Suprapubic skin (tissue), 4 donors: ENCODE results near the gene ZDHHC14. TPM values are rescaled to one million over a fixed set of nuclear protein-coding genes. Genes with fewer than 3 reads are reported as not detected.

Experiments used
- DNase-seq, 2 donors: peaks; one replicate each; pipeline ENCODE4 v3.0.0-alpha.2; 2019; ENCODE audit warnings: low spot score in 2 of 2
- H3K27ac ChIP-seq: fragments of 200-600 bp; sonication (generic); one replicate; pipeline ENCODE4 v1.5.1; 2019
- H3K27me3 ChIP-seq: fragments of 200-600 bp; sonication (generic); one replicate; pipeline ENCODE4 v1.5.1; 2019
- H3K36me3 ChIP-seq: fragments of 200-600 bp; sonication (generic); one replicate; pipeline ENCODE4 v1.5.1; 2019
- H3K4me1 ChIP-seq: fragments of 200-600 bp; sonication (generic); one replicate; pipeline ENCODE4 v1.5.1; 2019
- H3K4me3 ChIP-seq: fragments of 200-600 bp; sonication (generic); one replicate; pipeline ENCODE4 v1.5.1; 2019; ENCODE audit warnings: mild to moderate bottlenecking
- H3K9me3 ChIP-seq: fragments of 200-600 bp; sonication (generic); one replicate; pipeline ENCODE4 v1.5.1; 2019
- CTCF ChIP-seq, 2 donors: fragments of 200-600 bp in 1 of 2; fragments of 450-650 bp in 1 of 2; sonication (generic) in 1 of 2; IDR thresholded peaks; one replicate each; pipeline ENCODE4 v1.5.1; 2016 to 2019; ENCODE audit warnings: antibody characterized with exemption in 2 of 2, mild to moderate bottlenecking in 1 of 2, moderate library complexity in 1 of 2
- EP300 ChIP-seq: sonication (generic); formaldehyde crosslinking; IDR thresholded peaks from one replicate; pipeline ENCODE4 v1.6.1; 2017; ENCODE audit warnings: antibody characterized with exemption
- POLR2A ChIP-seq, 2 donors: fragments of 450-650 bp; IDR thresholded peaks; one replicate each; pipeline ENCODE4 v1.6.1; 2017; ENCODE audit warnings: antibody characterized with exemption in 2 of 2, mild to moderate bottlenecking in 2 of 2, moderate library complexity in 2 of 2
- POLR2AphosphoS5 ChIP-seq, 3 donors: sonication (generic); formaldehyde crosslinking; IDR thresholded peaks; one replicate each; pipeline ENCODE4 v1.6.1; 2017; ENCODE audit warnings: antibody characterized with exemption in 3 of 3
- WGBS: methylation state at CpG from one replicate; pipeline ENCODE4 v1.1.5; 2018; 5-methylcytosine and 5-hydroxymethylcytosine counted together
- total RNA-seq, 4 donors: library from RNA; depleted of rRNA; stranded (reverse); fragments of >200 nt; gene quantifications; one replicate each; pipeline ENCODE4 v1.1.0, GENCODE V29; 2016

ZDHHC14 gene
- total RNA-seq, 4 donors from 2014 or later = 4.3 to 9.9 (median 7.7) TPM

GRCh38 chr6:157562997-157563396 is 182.0 kb downstream of the ZDHHC14 start:
- H3K4me3 ChIP-seq = no peak overlapping the region
- H3K9me3 ChIP-seq = no peaks in the 10 kb centered on the region
- H3K36me3 ChIP-seq = no peaks in the 10 kb centered on the region
- no peak for DNase-seq
- TF ChIP-seq POLR2A (IDR thresholded peaks at IDR 0.05) (no peak), CTCF (IDR thresholded peaks at IDR 0.05) (no peak), POLR2AphosphoS5 (IDR thresholded peaks at IDR 0.05) (no peak), EP300 (no peak)
- H3K27ac ChIP-seq = no peak overlapping the region
- WGBS = 83% methylated on average over 3 of the region's 11 CpGs
- no peaks in the 10 kb centered on the region for H3K4me1 ChIP-seq
- H3K27me3 ChIP-seq = no peaks in the 10 kb centered on the region

- no peak for TF ChIP-seq EP300
- TF ChIP-seq CTCF (IDR thresholded peaks at IDR 0.05) = no peak
- TF ChIP-seq POLR2A (IDR thresholded peaks at IDR 0.05) = no peak
- TF ChIP-seq POLR2AphosphoS5 (IDR thresholded peaks at IDR 0.05) = no peak
- no peak for DNase-seq
- H3K36me3 ChIP-seq = no peaks in the 10 kb centered on the region
Observed at GRCh38 chr6:157563611-157564284, 182.8 kb downstream of the ZDHHC14 start.

GRCh38 chr6:157568702-157569101 is 187.7 kb downstream of the ZDHHC14 start:
- H3K4me1 ChIP-seq = no peaks in the 10 kb centered on the region
- H3K27ac ChIP-seq = no peak overlapping the region
- DNase-seq = no peak
- no peaks in the 10 kb centered on the region for H3K27me3 ChIP-seq
- no peaks in the 10 kb centered on the region for H3K36me3 ChIP-seq
- no peak overlapping the region for H3K4me3 ChIP-seq
- 98% methylated on average over 1 of the region's 1 CpG for WGBS
- TF ChIP-seq POLR2A (IDR thresholded peaks at IDR 0.05) (no peak), POLR2AphosphoS5 (IDR thresholded peaks at IDR 0.05) (no peak), CTCF (IDR thresholded peaks at IDR 0.05) (no peak), EP300 (no peak)
- H3K9me3 ChIP-seq = no peaks in the 10 kb centered on the region

More at GRCh38 chr6:157563611-157564284, 182.8 kb downstream of the ZDHHC14 start:
- Histone ChIP-seq H3K4me3 (no peak overlapping the region), H3K27ac (no peak overlapping the region), H3K4me1 (no peaks in the 10 kb centered on the region), H3K9me3 (no peaks in the 10 kb centered on the region), H3K27me3 (no peaks in the 10 kb centered on the region)
- WGBS = 89% methylated on average over 6 of the region's 8 CpGs

GRCh38 chr6:157569543-157569942 is 188.6 kb downstream of the ZDHHC14 start:
- no peak for TF ChIP-seq POLR2AphosphoS5 (IDR thresholded peaks at IDR 0.05)
- no peak for TF ChIP-seq POLR2A (IDR thresholded peaks at IDR 0.05)
- TF ChIP-seq CTCF (IDR thresholded peaks at IDR 0.05) = no peak
- no peak for TF ChIP-seq EP300
- Histone ChIP-seq H3K9me3 (no peaks in the 10 kb centered on the region), H3K4me3 (no peak overlapping the region), H3K36me3 (no peaks in the 10 kb centered on the region), H3K27ac (no peak overlapping the region), H3K27me3 (no peaks in the 10 kb centered on the region), H3K4me1 (no peaks in the 10 kb centered on the region)
- DNase-seq = no peak
- WGBS = 58% methylated on average over 3 of the region's 3 CpGs

- no peaks in the 10 kb centered on the region for H3K27me3 ChIP-seq
- no peak for TF ChIP-seq POLR2AphosphoS5 (IDR thresholded peaks at IDR 0.05)
- TF ChIP-seq EP300 = no peak
- no peak for TF ChIP-seq CTCF (IDR thresholded peaks at IDR 0.05)
- TF ChIP-seq POLR2A (IDR thresholded peaks at IDR 0.05) = no peak
- no peaks in the 10 kb centered on the region for H3K9me3 ChIP-seq
- H3K36me3 ChIP-seq = no peaks in the 10 kb centered on the region
- no peak for DNase-seq
- no peak overlapping the region for H3K4me3 ChIP-seq
- H3K4me1 ChIP-seq = no peaks in the 10 kb centered on the region
- H3K27ac ChIP-seq = no peak overlapping the region
- 89% methylated on average over 4 of the region's 4 CpGs for WGBS
Observed at GRCh38 chr6:157570104-157570503, 189.1 kb downstream of the ZDHHC14 start.
